H1 (cell line): ENCODE results near the gene HLA-DPA1. TPM values are rescaled to one million over a fixed set of nuclear protein-coding genes. Genes with fewer than 3 reads are reported as not detected.
A peak's percentile ranks its signal among the peaks of the same experiment; 100 is the strongest.

Source experiments
- ATF3 ChIP-seq: IDR thresholded peaks from 2 replicates; pipeline ENCODE4 v1.6.1; 2011; ENCODE audit warnings: low read depth, mild to moderate bottlenecking, low read length; ENCODE audit not compliant: insufficient read depth
- CHD1 ChIP-seq: IDR thresholded peaks from 2 replicates; pipeline ENCODE4 v1.6.1; 2012; ENCODE audit warnings: low read depth, low read length, improper control_type of control experiment
- GTF2F1 ChIP-seq: IDR thresholded peaks from 2 replicates; pipeline ENCODE4 v1.6.1; 2012; ENCODE audit warnings: low read depth, low read length, improper control_type of control experiment, borderline replicate concordance
- HDAC2 ChIP-seq, 2 experiments: fragments of 300-600 bp in 1 of 2; sonication (generic) in 1 of 2; IDR thresholded peaks; 2 replicates each; pipeline ENCODE4 v1.6.1; 2011 to 2012; ENCODE audit warnings: low read depth in 2 of 2, low read length in 2 of 2, mild to moderate bottlenecking in 2 of 2, moderate library complexity in 2 of 2, borderline replicate concordance in 1 of 2, inconsistent platforms in 1 of 2
- POLR2A ChIP-seq, 2 experiments: IDR thresholded peaks; 1 replicate in 1 of 2; 2 replicates in 1 of 2; pipeline ENCODE4 v1.6.1; 2011; ENCODE audit warnings: low read depth in 2 of 2, low read length in 2 of 2, mild to moderate bottlenecking in 2 of 2; ENCODE audit errors: control extremely low read depth in 1 of 2
- POU5F1 ChIP-seq: IDR thresholded peaks from 2 replicates; pipeline ENCODE4 v1.6.1; 2011; ENCODE audit warnings: low read depth, mild to moderate bottlenecking, low read length, moderate library complexity
- SP1 ChIP-seq: IDR thresholded peaks from 2 replicates; pipeline ENCODE4 v1.6.1; 2011; ENCODE audit warnings: low read depth, low read length
- SP2 ChIP-seq: IDR thresholded peaks from 2 replicates; pipeline ENCODE4 v1.6.1; 2012; ENCODE audit warnings: mild to moderate bottlenecking, low read length, inconsistent platforms
- SRF ChIP-seq: IDR thresholded peaks from 2 replicates; pipeline ENCODE4 v1.6.1; 2011; ENCODE audit warnings: mild to moderate bottlenecking, low read depth, low read length, moderate library complexity
- TBP ChIP-seq: IDR thresholded peaks from 2 replicates; pipeline ENCODE4 v1.6.1; 2011; ENCODE audit warnings: low read depth, low read length, improper control_type of control experiment
- USF2 ChIP-seq: IDR thresholded peaks from 2 replicates; pipeline ENCODE4 v1.6.1; 2011; ENCODE audit warnings: low read length, improper control_type of control experiment
- YY1 ChIP-seq: IDR thresholded peaks from 2 replicates; pipeline ENCODE4 v1.6.1; 2011; ENCODE audit warnings: low read depth, mild to moderate bottlenecking, low read length
- ZNF274 ChIP-seq: IDR thresholded peaks from 2 replicates; pipeline ENCODE4 v1.7.0; 2012; ENCODE audit warnings: low read length, borderline replicate concordance; ENCODE audit errors: extremely low read depth
- polyA plus RNA-seq, 7 experiments: library from polyadenylated mRNA; depleted of rRNA in 3 of 7; stranded (reverse) in 5 of 7; unstranded in 2 of 7; fragments of >200 nt in 5 of 7; fragments of 200-250 nt in 2 of 7; gene quantifications; 1 replicate in 5 of 7; 2 replicates in 1 of 7; 4 replicates in 1 of 7; pipeline versions ENCODE4 v1.2.1 to v1.2.3, GENCODE V29; 2011 to 2013; ENCODE audit warnings: missing spikeins in 2 of 7, mixed read lengths in 2 of 7
- total RNA-seq: library from RNA; stranded (reverse); fragmentation: NEBNext Ultra II Directional; extraction: Animal tissue kit (Norgen Biotek cat#: 25700); gene quantifications from 2 replicates; pipeline ENCODE4 v1.2.1, GENCODE V29; 2021

HLA-DPA1 gene
- total and polyA plus RNA-seq, 2 of the 8 experiments (the other 6 are each of a cell fraction or from before 2014, with no cell fraction given): 6.2 to 13.1 TPM

DNA sequence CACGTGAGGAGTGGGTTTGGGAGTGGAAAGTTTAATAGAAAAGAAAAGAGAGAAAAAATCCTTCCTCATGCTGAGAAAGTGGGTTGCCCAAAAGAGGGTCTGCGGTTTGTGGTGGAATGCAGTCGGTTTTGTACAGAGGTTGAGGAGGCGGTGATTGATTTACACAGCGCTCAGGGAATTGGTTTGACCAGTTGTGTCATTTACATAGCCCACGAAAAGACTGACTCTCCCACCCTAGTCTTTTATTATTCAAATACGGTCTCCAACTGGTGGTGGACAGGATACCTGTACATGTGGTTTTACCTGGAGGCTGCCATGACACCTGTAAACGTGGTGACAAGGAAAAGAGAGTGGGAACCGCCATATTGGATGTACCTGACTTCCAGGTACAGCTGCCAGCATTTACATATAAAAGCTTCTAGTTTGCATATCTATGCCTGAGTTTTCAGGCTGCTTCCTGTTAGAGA is 44.4 kb upstream of the HLA-DPA1 start (continued):
- TF ChIP-seq SRF (no peak), SP1 (peak; percentile 80; the same call in 1 of the 2 replicates), POLR2A (IDR thresholded peaks at IDR 0.05; ENCODE audit: control extremely low read depth in 1 of 2, low read depth in 2 of 2, low read length in 2 of 2) (peak; percentile 44 to 77; a peak in 2 of 3 replicates), SP2 (no peak), POU5F1 (no peak), TBP (peak; percentile 72), ATF3 (no peak), ZNF274 (no peak), YY1 (peak; percentile 99), HDAC2 (IDR thresholded peaks at IDR 0.05; ENCODE audit: borderline replicate concordance in 1 of 2, low read depth in 2 of 2, low read length in 2 of 2) (peak in 1 of 2 experiments; percentile 57; a peak in 1 of 4 replicates), CHD1 (no peak; the same call in 1 of the 2 replicates), GTF2F1 (no peak), USF2 (no peak)
